HG03354 (cell line): ENCODE data around the gene TMC3.
A peak's percentile ranks its signal among the peaks of the same experiment; 100 is the strongest.

ENCODE experiments used
- ATAC-seq: cut with Tn5 transposase; IDR thresholded peaks from one replicate; pipeline ENCODE4 v1.9.1; 2021; ENCODE audit warnings: mild to moderate bottlenecking; ENCODE audit not compliant: unreplicated experiment, poor library complexity, severe bottlenecking

Gene TMC3

DNA sequence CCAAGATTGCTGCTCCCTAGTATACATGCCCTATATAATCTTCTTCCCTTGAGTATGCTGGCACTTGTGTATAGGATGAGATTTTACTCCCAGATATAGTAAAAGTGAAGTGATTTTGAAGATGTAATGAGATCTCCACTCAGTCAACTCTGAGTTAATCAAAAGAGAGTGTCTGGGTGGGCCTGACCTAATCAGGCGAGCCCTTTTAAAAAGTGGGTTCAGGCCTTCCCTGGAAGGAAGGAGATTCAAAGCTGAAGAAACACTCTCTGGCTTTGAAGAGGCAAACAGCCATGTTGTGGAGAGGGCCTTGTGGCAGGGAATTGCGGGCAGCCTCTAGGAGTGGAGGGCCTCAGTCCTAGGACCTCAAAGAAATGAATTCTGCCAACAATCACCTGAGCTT is 44.6 kb downstream of the TMC3 start:
- ATAC-seq: no peak

GRCh38 chr15:81327516-81327915 is 46.5 kb downstream of the TMC3 start:
- ATAC-seq: no peak

DNA sequence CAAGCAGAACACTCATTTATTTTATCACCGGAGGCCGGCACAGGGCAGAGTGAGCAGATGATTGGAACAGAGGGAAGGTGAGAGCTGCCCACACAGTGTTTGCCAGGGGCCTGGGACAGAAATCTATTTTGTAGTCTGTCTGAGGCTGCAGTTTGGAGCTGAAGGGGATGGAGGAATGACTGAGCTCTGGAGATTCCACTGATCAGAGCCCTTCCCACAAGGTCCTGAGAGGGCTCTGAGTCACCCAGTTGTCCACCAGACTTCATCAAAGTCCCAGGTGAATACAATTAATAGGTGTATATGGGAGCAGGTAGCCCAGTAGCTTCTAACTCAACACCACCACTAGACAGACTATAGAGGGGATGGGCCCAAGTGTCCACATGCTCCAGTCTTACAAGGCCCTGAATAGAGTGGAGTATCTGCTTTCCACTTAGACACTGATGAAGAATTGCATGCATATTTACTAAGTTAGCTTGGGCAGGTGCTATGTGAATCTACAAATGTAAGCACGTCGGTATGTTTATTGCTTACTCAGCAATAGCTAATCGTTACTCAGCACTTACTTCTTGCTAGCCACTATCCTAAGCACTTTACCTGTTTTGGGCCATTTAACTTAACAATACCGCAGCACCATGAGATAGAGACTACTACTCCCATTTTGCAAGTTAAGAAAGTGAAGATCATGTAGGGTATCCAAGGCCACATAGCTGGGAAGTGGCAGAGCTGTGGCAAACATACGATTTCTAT is 47.4 kb downstream of the TMC3 start:
- ATAC-seq: no peak

GRCh38 chr15:81323944-81324881 is 49.8 kb downstream of the TMC3 start, which contains the start of gene STARD5:
Gene STARD5, minus strand, starts transcription at chr15:81324141. Its CDS starts 42 bp downstream, at chr15:81324099.
- peak; percentile 99 for ATAC-seq

- peak; percentile 31 for ATAC-seq
These were observed 50.5 kb downstream of the TMC3 start for GRCh38 chr15:81323559-81323943.

GRCh38 chr15:81322676-81323253 is 51.2 kb downstream of the TMC3 start:
- ATAC-seq: no peak

DNA sequence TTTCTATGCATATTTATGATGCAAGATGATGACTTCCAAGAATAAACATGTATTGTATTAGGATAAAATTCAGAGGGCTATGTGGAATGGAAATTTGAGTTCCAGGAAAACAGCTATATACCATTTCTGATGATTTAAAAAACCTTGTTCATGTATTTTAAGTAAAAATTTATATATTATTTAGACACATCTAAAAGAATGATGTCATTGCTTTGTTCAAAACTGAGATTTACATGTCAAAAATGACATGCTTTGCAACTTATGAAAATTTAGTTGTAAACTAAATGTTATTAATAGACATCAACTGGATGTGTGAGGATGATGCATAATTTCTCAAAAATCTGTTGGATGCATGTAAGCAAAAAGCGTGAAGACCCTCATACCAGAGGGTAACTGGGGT is 52.3 kb downstream of the TMC3 start:
- no peak for ATAC-seq

DNA sequence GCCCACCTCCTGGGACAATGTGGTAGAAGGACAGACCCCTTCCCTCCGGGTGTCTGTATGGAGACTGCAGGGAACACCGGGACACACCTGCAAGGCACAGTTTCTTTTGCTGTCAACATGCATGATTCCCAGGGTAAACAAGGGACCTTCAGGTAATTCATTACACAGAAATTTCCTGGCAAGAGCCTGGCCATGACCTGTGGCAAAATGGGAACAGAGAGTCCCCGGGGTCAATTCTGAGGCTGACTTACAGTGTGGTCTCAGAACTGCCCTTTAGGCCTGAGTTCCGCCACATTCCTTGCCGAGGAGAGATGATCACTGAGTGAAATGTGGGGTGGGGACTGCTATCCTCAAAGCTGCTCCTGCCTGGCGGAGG is 56.4 kb downstream of the TMC3 start:
- ATAC-seq: no peak

GRCh38 chr15:81316267-81316666 is 57.7 kb downstream of the TMC3 start:
- ATAC-seq: no peak

DNA sequence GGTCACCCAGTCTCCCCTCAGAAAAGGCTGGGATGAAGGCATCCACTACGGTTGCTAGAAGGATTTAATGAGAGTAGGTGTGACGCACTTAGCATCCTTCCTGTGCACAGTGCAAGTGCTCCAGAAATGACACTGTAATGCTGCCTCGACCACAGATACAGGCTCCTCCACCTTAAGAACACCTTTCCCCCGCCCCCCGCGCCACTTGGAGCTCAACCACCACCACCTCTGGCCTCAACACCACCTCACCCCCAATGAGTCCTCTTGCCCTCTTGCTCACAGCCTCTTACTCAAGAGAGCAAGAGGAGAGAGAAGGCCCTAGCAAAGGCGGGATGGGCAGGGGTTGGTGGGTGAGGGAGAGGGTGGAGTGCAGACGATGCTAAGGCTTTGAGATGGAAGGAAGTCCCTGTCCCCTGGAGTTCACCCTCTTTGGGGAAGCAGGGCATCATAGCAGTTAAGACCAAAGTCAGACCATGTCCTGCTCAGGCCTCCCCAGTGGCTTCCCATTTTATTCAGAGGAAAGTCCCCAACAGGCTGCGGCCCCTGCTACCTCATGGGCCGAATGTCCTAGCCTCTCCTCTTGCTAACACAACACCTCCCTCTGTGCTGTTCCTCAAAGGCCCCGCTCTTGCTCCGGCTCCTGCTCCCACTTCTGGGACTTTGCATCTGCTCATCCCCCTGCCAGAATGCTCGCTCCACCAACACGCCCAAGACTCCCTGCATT is 58.4 kb downstream of the TMC3 start:
- no peak for ATAC-seq

DNA sequence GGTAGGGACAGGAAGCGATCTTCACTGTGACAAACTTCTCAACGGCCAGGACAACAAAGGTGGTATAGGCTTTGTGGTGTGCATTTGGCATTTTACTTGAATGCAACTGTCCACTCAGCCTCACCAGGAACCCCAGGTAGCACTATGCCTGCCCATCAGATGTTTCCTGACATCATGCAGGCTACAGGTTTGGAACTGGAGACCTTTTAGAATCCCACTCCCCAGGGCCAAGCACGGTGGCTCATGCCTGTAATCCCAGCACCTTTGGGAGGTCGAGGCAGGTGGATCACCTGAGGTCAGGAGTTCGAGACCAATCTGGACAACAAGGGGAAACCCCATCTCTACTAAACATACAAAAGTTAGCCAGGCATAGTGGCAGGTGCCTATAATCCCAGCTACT is 59.6 kb downstream of the TMC3 start:
- no peak for ATAC-seq

GRCh38 chr15:81313686-81314085 is 60.3 kb downstream of the TMC3 start:
- no peak for ATAC-seq

GRCh38 chr15:81312790-81313543 is 61.0 kb downstream of the TMC3 start:
- no peak for ATAC-seq

DNA sequence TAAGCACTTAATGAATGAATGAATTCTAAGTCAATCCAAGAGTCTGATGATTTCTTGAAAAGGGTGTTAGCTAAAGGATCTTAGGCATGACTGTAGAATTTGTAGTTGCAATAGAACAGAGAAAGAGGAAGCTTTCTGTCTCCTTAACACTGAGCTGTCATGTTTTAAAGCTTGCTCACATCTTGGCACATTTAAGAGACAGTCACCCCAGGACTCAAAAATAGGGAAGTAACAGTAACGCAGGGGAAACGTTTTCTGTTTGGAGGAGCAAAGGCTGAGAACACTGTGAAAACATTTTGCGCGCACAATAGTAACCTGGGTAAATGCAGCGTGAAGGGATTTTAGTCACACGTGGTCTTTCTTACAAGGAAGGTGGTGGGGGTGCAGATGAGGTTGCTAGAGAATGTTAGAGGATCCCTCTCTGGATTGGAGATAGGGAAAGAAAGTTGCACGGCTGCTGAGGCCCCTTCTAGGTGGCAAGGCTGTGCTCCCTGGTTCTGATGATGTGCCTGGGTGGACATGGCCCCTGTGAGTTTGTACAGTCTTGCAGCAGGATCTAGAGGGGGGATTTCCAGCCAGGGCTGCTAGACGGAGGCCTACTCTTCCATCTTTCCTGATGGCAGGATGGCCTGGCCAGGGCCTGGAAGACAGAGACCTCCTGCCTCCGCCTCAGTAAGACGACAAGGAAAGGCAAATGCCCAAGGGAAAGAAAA is 62.1 kb downstream of the TMC3 start:
- peak; percentile 62 for ATAC-seq

- no peak for ATAC-seq
These were observed 63.5 kb downstream of the TMC3 start for GRCh38 chr15:81310480-81310879.

DNA sequence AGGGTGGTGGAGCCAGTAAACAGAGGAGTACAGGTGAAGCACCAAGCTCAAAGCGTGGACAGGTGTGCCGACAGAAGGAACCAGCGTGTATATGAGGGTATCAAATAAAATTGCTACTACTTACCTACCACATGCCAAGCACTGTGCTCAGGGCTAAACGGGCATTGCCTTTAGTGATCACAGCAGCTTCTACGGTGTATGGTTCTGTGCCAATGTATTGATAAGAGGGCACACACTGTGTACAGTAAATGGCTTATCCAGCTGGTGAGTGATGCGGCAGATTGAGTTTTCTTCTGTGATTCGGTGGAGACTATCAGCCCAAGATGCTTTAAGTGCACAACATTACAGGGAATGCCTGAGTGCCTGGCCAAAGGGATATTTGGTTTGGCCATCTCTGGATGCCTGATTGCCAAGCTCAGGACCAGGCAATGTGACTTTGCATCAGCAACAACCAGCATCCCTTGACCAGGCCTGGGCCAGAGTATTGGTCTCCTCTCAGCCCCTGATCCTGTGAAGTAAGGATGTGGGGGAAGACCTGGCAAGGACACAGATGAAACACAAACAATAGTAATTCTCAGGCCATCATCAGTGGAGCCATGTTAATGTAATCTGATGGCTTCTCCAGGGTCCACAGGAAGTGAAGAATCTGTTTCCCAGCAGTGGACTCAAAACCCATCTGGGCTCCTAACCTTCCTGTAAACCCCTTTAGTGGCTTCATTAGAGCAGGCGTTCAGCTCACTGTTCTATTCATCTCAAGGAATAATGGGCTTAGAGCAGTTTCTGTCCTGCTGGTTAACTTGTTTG is 64.2 kb downstream of the TMC3 start:
- ATAC-seq: no peak

DNA sequence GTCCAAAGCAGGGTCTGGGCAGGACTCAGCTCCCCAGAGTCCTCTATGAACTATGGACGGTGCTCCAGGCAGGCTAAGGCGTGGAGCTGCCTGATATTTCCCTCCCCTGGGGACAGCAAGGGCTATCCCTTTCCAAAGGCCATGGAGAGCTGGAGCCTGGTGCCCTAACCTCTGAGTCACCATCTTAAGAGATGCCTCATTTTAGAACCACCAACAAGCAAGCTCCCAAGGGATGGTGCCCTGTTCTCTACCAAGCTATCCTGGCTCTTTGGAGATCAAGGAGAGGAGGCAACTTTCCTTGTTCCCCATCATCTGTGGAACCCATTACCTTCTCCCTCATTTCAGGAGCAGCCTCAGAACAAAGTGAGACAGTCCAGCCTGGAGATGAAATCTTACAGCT is 65.8 kb downstream of the TMC3 start:
- no peak for ATAC-seq

- no peak for ATAC-seq
These were observed 69.8 kb downstream of the TMC3 start for GRCh38 chr15:81304226-81304625.
